ENCODE data around the gene NF1. TPM values are rescaled to one million over a fixed set of nuclear protein-coding genes. Genes with fewer than 3 reads are reported as not detected.

The NF1 gene
- total RNA-seq, 4 donors from 2014 or later: 61.4 to 81.2 (median 66.6) TPM

DNA sequence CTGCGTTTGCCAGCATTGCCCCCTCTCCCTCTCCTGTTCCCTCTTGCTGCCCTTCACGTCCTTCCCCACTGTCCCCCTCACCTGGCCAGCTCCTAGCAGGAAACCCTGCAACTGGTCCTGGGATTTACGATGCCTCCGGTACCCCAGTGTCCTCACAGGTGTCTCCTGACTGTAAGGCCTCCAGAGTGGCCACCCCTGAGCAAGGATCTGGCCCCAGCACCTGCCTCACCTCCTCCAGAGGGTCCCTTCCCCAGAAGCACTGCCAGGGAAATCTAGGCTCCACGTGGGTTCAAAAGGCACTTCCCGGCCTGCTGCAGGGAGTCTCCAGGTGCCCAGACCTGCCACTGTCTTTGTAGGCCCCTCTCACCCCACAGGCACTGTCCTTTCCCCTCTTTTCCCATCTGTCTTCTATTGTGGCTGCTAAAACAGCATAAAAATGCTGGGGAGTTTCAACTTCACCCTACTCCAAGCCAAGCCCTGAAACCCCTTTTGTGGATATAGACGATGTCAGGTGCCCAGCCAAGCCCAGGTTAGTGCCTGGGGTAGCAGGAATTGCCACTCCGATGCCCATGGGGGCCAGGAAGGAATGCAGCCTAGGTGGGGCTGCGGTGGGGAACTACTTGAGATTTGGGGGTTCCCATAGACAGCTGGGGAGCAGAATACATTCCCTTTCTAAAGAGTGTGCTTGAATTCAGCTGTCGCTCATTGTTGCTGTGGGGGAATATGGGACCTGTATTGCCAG, 322.4 kb downstream of the NF1 start:
- TF ChIP-seq, protein P1, sequence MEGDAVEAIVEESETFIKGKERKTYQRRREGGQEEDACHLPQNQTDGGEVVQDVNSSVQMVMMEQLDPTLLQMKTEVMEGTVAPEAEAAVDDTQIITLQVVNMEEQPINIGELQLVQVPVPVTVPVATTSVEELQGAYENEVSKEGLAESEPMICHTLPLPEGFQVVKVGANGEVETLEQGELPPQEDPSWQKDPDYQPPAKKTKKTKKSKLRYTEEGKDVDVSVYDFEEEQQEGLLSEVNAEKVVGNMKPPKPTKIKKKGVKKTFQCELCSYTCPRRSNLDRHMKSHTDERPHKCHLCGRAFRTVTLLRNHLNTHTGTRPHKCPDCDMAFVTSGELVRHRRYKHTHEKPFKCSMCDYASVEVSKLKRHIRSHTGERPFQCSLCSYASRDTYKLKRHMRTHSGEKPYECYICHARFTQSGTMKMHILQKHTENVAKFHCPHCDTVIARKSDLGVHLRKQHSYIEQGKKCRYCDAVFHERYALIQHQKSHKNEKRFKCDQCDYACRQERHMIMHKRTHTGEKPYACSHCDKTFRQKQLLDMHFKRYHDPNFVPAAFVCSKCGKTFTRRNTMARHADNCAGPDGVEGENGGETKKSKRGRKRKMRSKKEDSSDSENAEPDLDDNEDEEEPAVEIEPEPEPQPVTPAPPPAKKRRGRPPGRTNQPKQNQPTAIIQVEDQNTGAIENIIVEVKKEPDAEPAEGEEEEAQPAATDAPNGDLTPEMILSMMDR (IDR thresholded peaks at IDR 0.05; ENCODE audit: low read depth): no peak

DNA sequence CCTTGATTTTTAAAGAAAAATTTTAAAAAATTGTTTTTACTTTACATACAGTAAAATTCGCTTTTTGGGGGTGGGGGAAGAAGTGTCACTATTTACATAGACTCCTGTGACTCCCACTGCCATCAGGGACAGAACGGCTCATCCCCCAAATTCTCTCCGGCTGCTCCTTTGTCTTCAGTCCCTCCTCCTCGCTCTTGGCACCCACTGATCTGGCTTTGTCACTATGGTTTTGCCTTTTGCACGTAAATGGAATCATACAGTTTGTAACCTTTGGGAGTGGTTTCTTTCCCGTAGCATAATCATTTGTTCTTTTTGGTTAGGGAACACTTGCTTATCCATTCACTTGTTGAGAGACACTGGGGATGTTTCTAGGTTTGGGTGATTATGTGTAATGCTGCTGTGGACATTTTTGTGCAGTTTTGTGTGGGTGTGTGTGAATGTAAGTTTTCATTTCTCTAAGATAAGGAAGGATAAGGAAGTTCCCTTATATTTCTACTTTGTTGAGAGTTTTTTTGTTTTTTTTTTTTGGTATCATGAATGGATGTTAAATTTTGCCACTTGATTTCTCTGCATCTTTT, 324.1 kb downstream of the NF1 start:
- TF ChIP-seq, protein P1 (IDR thresholded peaks at IDR 0.05; ENCODE audit: low read depth): no peak

DNA sequence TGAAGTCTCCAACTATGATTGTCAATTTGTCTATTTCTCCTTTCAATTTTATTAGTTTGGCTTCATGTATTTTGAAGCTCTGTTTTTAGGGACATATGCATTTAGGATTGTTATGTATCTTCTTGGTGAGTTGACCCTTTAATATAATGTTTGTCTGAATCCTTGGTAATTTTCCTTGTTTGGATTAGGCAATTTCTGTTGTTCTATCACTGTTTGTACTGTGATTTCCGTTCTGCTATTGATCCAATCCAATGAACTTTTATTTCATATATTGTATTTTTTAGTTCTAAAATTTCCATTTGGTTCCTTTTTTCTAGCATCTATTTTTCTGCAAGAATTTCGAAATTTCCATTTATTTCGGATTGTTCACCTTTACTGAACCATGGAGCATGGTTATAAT, 327.7 kb downstream of the NF1 start:
- TF ChIP-seq, protein P1 (IDR thresholded peaks at IDR 0.05; ENCODE audit: low read depth): no peak

DNA sequence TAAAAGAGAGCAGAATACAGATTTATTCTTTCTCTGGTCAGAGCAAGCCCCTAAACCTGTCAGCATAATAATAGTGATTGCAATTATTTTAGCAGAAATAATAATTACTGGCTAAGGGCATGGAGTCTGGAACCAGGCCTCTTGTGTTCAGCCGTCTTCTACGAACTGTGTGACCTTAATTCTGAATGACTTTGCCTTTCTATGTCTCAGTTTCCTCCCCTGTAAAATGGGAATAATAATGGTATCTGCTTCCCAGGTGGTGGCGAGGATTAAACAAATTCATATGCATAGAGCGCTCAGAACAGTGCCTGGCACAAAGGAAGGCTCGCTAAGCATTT, 330.1 kb downstream of the NF1 start:
- TF ChIP-seq, protein P1 (IDR thresholded peaks at IDR 0.05; ENCODE audit: low read depth): no peak

DNA sequence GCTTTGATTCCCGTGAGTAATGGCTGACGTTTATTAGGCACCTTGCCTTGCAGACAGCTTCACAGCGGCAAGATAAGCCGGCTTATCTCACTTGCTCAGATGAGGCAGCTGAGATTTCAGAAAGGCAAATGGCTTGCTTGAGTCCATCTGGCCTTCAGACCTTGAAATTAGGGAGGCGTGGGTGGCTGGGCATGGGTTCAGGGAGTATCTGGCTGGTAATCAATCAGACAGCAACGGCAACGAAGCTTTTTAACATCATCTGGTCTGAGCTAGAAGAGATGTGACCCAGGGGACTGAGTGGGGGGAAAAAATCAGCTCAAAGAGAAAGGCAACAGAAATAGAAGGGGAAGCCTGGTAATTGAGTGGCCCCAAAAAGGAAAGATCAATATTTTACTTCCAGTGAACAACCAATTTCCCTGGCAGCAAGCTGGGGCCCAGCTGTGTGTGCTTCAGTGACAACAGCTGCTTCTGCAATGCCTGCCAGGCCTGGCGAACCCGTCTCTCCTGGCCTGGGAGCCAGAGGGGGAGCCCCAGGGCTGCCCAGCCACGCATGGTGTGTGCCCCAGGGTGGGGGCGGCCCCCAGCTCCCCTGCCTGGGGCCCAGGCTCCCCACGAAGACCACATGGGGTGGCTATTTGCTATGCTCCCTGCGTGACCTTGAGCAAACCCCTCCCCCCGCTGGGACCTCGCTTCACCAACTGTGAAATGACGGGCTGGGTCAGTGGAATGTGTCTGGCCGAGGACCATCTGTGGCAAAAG, 330.7 kb downstream of the NF1 start:
- TF ChIP-seq, protein P1 (IDR thresholded peaks at IDR 0.05; ENCODE audit: low read depth): no peak

Small RNA genes within 50 kb of the gene (small RNA-seq; reads per million reads assigned to genes)
- not detected for gene MIR4733

Other genes starting within 250 kb of the NF1 start
- 10 to 100 TPM in 3 of 4 donors, 1 to 10 TPM in 1; 5.7 to 24.6 (median 10.6) TPM for gene TEFM, start 188.7 kb upstream of the NF1 start, total RNA-seq
- gene ADAP2, start 173.0 kb upstream of the NF1 start, total RNA-seq: 10 to 100 TPM; 26.6 to 86.9 (median 44.4) TPM
- gene RNF135, start 123.9 kb upstream of the NF1 start, total RNA-seq: 10 to 100 TPM; 20.7 to 55.4 (median 42.9) TPM
- 1 to 10 TPM in 1 of 4 donors, not detected in 3; 6.5 TPM for gene OMG, start 202.3 kb downstream of the NF1 start, total RNA-seq
- 100 to 1,000 TPM in 1 of 4 donors, 10 to 100 TPM in 3; 11.7 to 115 (median 37.3) TPM for gene EVI2B, start 219.1 kb downstream of the NF1 start, total RNA-seq
- gene EVI2A, start 226.6 kb downstream of the NF1 start, total RNA-seq: 100 to 1,000 TPM in 1 of 4 donors, 10 to 100 TPM in 2, 1 to 10 TPM in 1; 7.5 to 105 (median 29.4) TPM

Data from subcutaneous adipose tissue (tissue), 4 donors.